ENCODE measurements around the gene PKNOX2. TPM values are rescaled to one million over a fixed set of nuclear protein-coding genes. Genes with fewer than 3 reads are reported as not detected.

Gene PKNOX2
- total RNA-seq, 1 experiment from 2014 or later: 3.7 TPM

GRCh38 chr11:125123194-125123946 is 41.2 kb upstream of the PKNOX2 start (continued):
- TF ChIP-seq AR (CRISPR knock-in tag; IDR thresholded peaks at IDR 0.05) (no peak), MYBL2 (CRISPR knock-in tag; IDR thresholded peaks at IDR 0.05) (no peak), ATF1 (CRISPR knock-in tag; IDR thresholded peaks at IDR 0.05) (no peak), GABPB1 (CRISPR knock-in tag; IDR thresholded peaks at IDR 0.05) (no peak), SOX15 (CRISPR knock-in tag; IDR thresholded peaks at IDR 0.05) (no peak), MAX (CRISPR knock-in tag; IDR thresholded peaks at IDR 0.05) (no peak), CREM (CRISPR knock-in tag; IDR thresholded peaks at IDR 0.05) (no peak), OVOL2 (CRISPR knock-in tag; IDR thresholded peaks at IDR 0.05; ENCODE audit: borderline replicate concordance) (no peak)
- TF ChIP-seq, protein P1, sequence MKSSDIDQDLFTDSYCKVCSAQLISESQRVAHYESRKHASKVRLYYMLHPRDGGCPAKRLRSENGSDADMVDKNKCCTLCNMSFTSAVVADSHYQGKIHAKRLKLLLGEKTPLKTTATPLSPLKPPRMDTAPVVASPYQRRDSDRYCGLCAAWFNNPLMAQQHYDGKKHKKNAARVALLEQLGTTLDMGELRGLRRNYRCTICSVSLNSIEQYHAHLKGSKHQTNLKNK (CRISPR knock-in tag; IDR thresholded peaks at IDR 0.05): no peak

DNA sequence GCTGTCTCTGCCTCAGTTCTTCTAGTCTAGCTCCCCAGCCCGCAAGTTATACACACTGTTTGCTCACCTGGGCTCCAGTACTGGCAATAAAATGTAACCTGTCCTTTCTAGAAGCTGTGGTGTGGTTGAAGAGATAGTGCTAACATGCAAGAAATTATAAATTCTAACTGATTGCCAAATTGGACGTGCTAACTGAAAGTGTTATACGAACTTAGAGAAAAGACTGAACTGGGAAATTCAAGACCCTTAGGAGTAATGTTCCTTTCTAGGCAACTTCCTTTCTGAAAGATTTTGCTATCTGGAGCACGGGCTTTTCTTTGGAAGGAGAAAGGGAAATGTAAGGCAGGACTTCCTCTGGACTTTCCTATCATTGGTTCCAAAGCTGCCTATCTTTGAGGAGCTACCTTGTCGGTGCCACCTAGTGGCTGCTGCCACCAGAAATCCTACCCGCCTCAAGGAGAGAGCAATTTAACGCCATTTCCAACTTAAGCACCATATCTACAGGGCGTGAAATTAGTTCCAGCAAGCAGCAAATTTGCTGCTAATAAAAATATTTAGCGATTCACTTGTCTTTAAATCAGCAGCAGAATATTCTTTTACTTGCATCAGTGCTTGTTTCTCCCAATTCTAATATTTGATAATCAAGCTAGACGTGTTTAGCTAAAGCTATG is 40.5 kb upstream of the PKNOX2 start:
- ChIA-PET CTCF (interaction anchor here (0.6 to 4.6 kb wide), 56 partner anchors 9 to 587 kb away, joined by 3 to 75 read pairs (median 4); partner anchors contain the start of genes CCDC15 and TMEM218), POLR2A (interaction anchor here (0.5 to 0.8 kb wide), 4 partner anchors 13 to 297 kb away, joined by 3 to 8 read pairs (median 3); partner anchors contain the start of gene TMEM218)
- DNase-seq (ENCODE audit: low spot score): peak; percentile 58
- Mint-ChIP-seq H3K27me3 (ENCODE audit: low read depth) (peaks cover 77% of the 10 kb centered on the region), H3K4me3 (no peak overlapping the region), H3K4me1 (no peaks in the 10 kb centered on the region), H3K9me3 (peaks cover 14% of the 10 kb centered on the region), H3K36me3 (0 out of 2 replicates have a peak, but pooled peaks cover 4% of the 10 kb centered on the region), H3K27ac (no peak overlapping the region)
- peak; percentile 99 for ATAC-seq
- TF ChIP-seq NR2C2 (CRISPR knock-in tag; IDR thresholded peaks at IDR 0.05): no peak
- TF ChIP-seq ARID4B (CRISPR knock-in tag; IDR thresholded peaks at IDR 0.05; ENCODE audit: borderline replicate concordance): no peak
- no peak for TF ChIP-seq ATF1 (CRISPR knock-in tag; IDR thresholded peaks at IDR 0.05)
- TF ChIP-seq CTCF (IDR thresholded peaks at IDR 0.05): 0 out of 2 replicates have a peak, but pooled peaks have one; percentile 15
- TF ChIP-seq NFYB (CRISPR knock-in tag; conservative IDR thresholded peaks at IDR 0.05; ENCODE audit: low read depth): peak; percentile 71
- no peak for TF ChIP-seq ZNF138 (CRISPR knock-in tag; conservative IDR thresholded peaks at IDR 0.05)

Data from WTC11 (cell line).